ENCODE measurements around the gene CABLES2. TPM values are rescaled to one million over a fixed set of nuclear protein-coding genes. Genes with fewer than 3 reads are reported as not detected.

CABLES2 gene
- total RNA-seq, 1 experiment from 2014 or later = 7.5 TPM

GRCh38 chr20:62390317-62391164 is 16.5 kb downstream of the CABLES2 start (continued):
- TF ChIP-seq CREM (CRISPR knock-in tag; IDR thresholded peaks at IDR 0.05) = no peak
- no peak for TF ChIP-seq CREB1 (CRISPR knock-in tag; IDR thresholded peaks at IDR 0.05)
- TF ChIP-seq NFATC4 (CRISPR knock-in tag; IDR thresholded peaks at IDR 0.05) = peak; percentile 70
- TF ChIP-seq, protein P1, sequence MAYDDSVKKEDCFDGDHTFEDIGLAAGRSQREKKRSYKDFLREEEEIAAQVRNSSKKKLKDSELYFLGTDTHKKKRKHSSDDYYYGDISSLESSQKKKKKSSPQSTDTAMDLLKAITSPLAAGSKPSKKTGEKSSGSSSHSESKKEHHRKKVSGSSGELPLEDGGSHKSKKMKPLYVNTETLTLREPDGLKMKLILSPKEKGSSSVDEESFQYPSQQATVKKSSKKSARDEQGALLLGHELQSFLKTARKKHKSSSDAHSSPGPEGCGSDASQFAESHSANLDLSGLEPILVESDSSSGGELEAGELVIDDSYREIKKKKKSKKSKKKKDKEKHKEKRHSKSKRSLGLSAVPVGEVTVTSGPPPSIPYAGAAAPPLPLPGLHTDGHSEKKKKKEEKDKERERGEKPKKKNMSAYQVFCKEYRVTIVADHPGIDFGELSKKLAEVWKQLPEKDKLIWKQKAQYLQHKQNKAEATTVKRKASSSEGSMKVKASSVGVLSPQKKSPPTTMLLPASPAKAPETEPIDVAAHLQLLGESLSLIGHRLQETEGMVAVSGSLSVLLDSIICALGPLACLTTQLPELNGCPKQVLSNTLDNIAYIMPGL (CRISPR knock-in tag; IDR thresholded peaks at IDR 0.05) = no peak
- no peak for TF ChIP-seq GTF2I (CRISPR knock-in tag; conservative IDR thresholded peaks at IDR 0.05)

DNA sequence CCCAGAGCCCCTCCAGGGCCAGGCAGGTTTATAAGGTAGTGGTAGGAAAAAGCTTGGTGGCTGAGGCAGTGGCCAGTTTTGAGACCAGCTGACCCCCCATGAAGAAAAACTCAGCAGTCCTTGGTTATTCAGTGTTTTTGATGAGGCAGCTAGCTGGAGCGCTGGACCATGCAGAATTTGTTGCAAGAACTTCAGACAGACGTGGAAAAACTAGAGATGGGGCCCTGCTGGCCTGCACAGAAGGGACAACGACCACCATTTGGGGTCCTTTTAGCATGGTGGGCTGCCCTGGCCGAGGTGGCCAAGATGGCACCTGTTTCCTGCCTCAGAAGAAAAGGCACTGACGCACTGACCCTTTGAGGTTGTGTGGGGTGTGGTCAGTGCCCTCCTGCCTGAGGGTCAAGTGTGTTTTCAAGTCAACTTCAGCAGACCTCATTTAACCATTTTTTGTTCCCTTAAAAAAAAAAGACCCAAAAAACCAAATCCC is 17.4 kb downstream of the CABLES2 start:
- Mint-ChIP-seq H3K27me3 (ENCODE audit: low read depth) (no peaks in the 10 kb centered on the region), H3K9me3 (no peaks in the 10 kb centered on the region), H3K36me3 (peaks cover 21% of the 10 kb centered on the region), H3K4me3 (no peak overlapping the region), H3K4me1 (peaks cover 27% of the 10 kb centered on the region), H3K27ac (no peak overlapping the region)
- CTCF ChIA-PET = interaction anchor here (0.6 to 1.8 kb wide), 4 partner anchors 12 to 110 kb away, joined by 3 to 9 read pairs (median 4); no protein-coding TSS in a partner anchor
- TF ChIP-seq ZNF416 (CRISPR knock-in tag; IDR thresholded peaks at IDR 0.05) (0 out of 2 replicates have a peak, but pooled peaks have one; percentile 11), ERG (CRISPR knock-in tag; IDR thresholded peaks at IDR 0.05) (peak; percentile 16; the same call in 1 of the 2 replicates), ZNF396 (CRISPR knock-in tag; IDR thresholded peaks at IDR 0.05; ENCODE audit: borderline replicate concordance) (no peak), NFE2L1 (CRISPR knock-in tag; IDR thresholded peaks at IDR 0.05) (no peak)
- ATAC-seq (no peak), DNase-seq (ENCODE audit: low spot score) (no peak)
- POLR2A ChIA-PET = interaction anchor here (1.3 to 2.0 kb wide), 3 partner anchors 8 to 21 kb away, joined by 3 to 4 read pairs (median 3); no protein-coding TSS in a partner anchor

- POLR2A ChIA-PET = no interaction called here
- Mint-ChIP-seq H3K36me3 (peaks cover 21% of the 10 kb centered on the region), H3K27me3 (ENCODE audit: low read depth) (no peaks in the 10 kb centered on the region), H3K27ac (0 out of 2 replicates have a peak overlapping the region, but pooled peaks have one; percentile 63), H3K4me3 (peak overlapping the region; percentile 89), H3K9me3 (no peaks in the 10 kb centered on the region), H3K4me1 (peaks cover 27% of the 10 kb centered on the region)
- CTCF ChIA-PET = interaction anchor here (0.6 to 1.8 kb wide), 3 partner anchors 12 to 111 kb away, joined by 3 to 5 read pairs (median 4); no protein-coding TSS in a partner anchor
- DNase-seq (ENCODE audit: low spot score) = no peak
- no peak for ATAC-seq
- TF ChIP-seq CREB1 (CRISPR knock-in tag; IDR thresholded peaks at IDR 0.05) (no peak), ZNF671 (CRISPR knock-in tag; IDR thresholded peaks at IDR 0.05) (peak; percentile 56; the same call in 1 of the 2 replicates), EMX1 (CRISPR knock-in tag; IDR thresholded peaks at IDR 0.05) (peak; percentile 85), E2F4 (CRISPR knock-in tag; IDR thresholded peaks at IDR 0.05; ENCODE audit: borderline replicate concordance, low read depth) (no peak), CDX4 (CRISPR knock-in tag; IDR thresholded peaks at IDR 0.05; ENCODE audit: borderline replicate concordance) (no peak), ZNF532 (CRISPR knock-in tag; IDR thresholded peaks at IDR 0.05; ENCODE audit: borderline replicate concordance) (no peak), ZNF416 (CRISPR knock-in tag; IDR thresholded peaks at IDR 0.05) (0 out of 2 replicates have a peak, but pooled peaks have one; percentile 82)
- TF ChIP-seq, protein P2, sequence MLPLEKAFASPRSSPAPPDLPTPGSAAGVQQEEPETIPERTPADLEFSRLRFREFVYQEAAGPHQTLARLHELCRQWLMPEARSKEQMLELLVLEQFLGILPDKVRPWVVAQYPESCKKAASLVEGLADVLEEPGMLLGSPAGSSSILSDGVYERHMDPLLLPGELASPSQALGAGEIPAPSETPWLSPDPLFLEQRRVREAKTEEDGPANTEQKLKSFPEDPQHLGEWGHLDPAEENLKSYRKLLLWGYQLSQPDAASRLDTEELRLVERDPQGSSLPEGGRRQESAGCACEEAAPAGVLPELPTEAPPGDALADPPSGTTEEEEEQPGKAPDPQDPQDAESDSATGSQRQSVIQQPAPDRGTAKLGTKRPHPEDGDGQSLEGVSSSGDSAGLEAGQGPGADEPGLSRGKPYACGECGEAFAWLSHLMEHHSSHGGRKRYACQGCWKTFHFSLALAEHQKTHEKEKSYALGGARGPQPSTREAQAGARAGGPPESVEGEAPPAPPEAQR (CRISPR knock-in tag; IDR thresholded peaks at IDR 0.05) = no peak
Observed at GRCh38 chr20:62388839-62389600, 18.1 kb downstream of the CABLES2 start.
